HG02678 (cell line): ENCODE measurements around the gene VAC14.

ENCODE experiments used
- ATAC-seq: cut with Tn5 transposase; IDR thresholded peaks from one replicate; pipeline ENCODE4 v1.9.1; 2021; ENCODE audit warnings: mild to moderate bottlenecking, moderate library complexity; ENCODE audit not compliant: unreplicated experiment

VAC14 gene

DNA sequence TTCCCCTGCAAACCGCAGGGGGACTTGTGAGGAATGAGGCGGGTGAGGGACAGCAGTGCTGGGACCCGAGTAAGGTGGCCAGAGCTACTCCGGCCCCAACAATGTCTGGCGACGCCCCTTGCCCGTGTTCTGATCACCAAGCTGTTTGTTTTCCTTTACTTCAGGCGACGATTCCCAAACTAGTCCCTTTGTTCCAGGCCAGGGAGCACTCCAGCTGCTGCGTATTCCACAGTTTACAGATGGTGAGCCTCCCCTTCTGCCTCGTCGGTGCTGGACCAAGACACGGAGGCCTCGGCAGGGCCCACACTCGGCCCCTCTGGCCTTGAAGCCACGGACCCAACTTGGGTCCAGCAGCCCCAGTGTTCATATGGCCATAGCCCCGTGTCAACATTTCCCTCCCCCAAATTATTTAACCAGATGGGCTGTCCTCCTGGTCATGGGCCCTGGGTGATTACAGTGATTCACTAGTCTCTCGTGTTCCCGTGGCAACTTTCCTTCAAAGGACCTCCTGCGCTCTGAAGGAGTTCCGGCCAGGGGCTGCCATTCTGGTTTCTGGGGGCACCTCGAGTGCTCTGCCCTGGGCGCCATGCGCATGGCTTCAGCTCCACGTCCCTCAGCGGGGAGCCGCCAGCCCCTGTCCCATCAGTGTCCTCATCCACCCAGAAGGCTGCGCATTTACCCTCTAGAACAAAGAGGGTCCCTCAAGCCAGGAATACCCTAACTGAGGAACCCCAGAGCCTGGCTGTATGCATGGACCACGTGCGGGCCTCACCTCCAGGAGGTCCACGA, 90.3 kb downstream of the VAC14 start:
- no peak for ATAC-seq

DNA sequence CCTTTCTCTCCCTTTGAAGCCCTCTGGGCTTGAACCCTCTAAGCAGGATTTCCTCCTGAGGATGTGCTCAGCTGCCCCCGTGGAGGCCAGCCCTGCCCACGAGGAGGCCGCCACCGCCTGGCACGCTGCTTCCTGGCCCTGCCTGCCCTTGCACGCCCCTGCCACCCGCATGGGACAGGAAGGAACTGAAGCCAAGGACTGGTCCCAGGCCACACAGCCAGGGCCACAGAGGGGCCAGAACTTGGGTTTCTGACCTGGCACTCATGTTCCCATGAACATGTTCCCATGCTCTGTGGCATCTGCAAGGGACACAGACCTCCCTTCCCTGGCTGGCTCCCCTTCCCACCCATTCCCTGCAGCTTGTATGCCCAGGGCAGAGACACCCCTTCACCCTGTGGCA, 91.0 kb downstream of the VAC14 start:
- no peak for ATAC-seq

GRCh38 chr16:70709457-70709856, 91.5 kb downstream of the VAC14 start:
- ATAC-seq = no peak

GRCh38 chr16:70708366-70709246, 92.4 kb downstream of the VAC14 start:
- no peak for ATAC-seq

DNA sequence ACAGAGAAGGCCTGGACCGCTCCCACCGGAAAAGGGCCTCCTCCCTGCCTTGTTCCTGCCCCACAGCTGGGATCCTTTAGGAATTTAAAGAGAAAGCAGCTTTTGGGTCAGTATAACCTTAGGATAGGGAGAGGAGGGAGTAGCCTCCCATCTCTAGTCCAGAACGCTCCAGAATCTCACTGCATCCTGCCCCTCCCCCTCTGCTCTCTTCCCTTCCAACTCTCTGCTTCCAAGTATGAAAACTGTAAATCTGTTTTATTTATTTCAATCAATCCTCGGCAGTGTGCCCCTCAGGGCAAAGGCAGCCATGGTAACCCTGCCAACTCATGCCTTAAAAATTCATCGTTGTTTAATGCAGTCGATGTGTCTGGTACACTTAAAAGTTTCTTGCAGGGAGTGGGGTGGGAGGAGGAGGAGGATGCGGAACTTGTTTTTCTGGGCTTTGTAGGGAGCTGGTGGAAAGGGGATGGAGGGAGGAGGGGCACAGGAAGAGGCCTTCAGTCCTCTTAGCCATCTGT, 94.0 kb downstream of the VAC14 start:
- ATAC-seq = no peak

GRCh38 chr16:70705056-70705455, 95.9 kb downstream of the VAC14 start:
- no peak for ATAC-seq

DNA sequence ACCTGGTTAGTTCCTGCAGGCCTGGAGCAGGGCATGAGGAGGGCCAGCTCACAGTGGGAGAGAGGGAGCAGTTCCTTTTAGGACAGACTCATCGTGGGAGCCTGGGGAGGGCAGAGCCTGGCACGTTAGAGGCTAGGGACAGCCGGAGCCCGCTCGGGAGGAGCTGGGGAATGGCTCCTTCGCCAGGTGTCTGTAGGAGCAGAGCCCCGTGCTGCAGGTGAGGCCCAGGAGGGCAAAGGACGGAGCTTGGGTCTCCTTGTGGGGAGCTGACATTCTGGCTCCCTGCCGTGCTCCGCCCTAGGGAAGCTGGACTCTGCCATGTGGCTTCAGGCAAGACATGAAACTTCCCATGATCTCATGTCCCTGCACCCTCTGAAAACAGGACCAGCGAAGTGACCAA, 96.4 kb downstream of the VAC14 start:
- ATAC-seq = no peak

DNA sequence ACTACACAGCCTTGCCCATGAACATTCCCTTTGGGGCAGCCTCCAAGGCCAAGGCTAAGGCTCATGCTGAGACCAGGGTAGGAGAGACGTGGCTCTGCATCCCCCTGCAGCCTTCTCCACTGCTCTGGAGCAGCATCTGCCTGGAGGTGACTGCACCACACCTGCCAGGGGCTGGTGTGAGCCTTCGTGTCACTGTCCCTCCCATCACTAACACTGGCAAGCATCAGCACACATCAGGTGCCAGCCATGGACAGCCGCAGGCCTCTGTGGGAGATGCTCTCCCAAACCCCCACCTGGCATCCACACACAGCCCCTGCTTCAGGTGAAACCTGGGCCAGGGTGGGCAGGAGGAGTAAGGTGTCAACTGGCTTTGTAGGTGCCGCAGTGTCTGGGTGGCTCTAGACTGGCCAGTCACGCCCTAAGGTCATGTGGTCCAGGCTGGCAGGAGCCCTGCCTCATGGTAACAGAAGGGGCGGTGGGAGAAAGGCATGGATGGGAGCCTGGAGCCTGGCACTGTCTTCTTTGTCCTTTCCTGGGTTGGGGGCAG, 97.0 kb downstream of the VAC14 start:
- ATAC-seq = no peak

GRCh38 chr16:70703041-70703834, 97.7 kb downstream of the VAC14 start:
- ATAC-seq = no peak

GRCh38 chr16:70702624-70703023, 98.3 kb downstream of the VAC14 start:
- ATAC-seq = no peak

- no peak for ATAC-seq
Measured at GRCh38 chr16:70701998-70702397, 99.0 kb downstream of the VAC14 start.

DNA sequence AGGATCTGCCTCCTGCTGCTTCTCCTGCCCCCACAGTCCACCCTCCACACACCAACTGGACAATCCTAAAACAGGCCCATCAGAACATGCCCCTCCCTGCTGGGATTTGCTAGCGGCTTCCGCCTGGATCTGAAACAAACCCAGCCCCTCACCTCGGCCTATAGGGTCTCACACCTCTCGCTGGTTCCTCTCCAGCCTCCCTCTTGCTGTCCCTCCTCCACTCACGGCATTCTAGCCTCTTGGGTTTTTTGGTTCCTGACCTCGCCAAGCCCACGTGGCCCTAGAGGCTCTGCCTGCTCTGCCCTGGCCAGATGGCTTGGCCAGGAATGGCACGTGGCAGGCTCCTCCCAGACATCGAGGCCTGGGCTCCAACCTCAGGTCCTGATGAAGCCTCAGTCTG, 99.4 kb downstream of the VAC14 start:
- ATAC-seq = no peak

- ATAC-seq = no peak
Measured at GRCh38 chr16:70701036-70701435, 99.9 kb downstream of the VAC14 start.

DNA sequence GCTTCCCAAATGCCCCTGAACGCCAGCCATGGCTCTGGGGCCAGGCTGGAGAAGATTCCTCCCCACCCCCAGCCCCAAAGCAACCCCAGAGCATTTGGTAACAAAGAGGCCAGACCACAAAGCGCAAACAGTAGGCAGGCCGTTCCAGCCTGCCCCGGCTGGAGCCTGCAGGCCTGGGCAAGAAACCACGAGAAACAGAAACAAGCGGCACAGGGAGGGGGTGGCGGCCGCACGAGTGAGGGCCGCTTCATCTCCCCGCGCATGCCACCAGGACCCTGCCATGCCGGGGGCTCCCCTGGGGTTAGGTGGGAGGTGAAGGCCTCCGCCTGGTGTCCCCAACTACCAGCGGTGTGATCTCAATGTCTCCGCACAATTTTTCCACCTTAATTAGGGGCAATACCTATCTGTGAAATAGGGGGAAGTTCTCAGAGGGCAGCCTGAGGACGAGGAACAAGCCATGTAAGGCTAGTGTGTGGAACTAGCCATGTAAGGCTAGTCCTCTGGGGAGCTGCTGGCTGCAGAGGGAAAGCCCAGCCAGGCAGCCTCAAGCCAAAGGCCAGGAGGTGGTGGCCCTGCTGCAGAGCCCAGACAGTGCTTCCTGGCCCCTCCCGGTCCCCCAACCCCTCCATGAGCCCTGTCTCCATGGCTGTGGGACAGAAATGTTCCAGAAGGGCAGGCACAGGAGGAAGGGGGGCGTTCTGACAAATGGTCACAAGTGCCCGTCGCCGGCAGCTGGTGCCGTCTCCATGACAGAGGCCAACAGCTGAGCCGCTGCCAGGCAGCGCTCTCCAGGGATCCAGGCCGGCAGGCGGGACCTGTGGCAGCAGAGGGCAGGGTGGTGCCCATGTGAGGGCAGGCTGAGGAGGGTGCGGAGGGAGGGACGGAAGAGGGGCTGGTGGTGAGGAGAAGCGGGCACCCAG, 100.6 kb downstream of the VAC14 start:
- no peak for ATAC-seq

DNA sequence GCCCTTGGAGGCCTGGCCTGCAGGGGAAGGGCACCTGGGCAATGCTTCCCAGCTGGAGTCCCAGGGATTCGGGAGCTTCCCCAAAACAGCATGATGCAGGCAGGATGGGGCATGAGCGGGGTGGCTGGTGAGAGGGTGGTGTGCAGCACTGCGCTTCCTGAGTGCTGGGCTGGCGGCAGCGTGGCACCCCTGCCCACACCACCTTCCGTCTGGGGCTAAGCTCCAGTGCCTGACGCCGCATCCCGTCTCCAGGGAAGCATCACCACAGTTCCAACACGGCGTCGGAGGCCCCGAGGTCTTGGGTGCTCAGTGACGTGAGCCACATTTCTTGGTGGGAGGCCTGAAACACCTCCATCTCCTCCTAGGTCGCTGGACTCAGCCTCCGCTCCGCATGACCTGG, 101.3 kb downstream of the VAC14 start:
- ATAC-seq = no peak

DNA sequence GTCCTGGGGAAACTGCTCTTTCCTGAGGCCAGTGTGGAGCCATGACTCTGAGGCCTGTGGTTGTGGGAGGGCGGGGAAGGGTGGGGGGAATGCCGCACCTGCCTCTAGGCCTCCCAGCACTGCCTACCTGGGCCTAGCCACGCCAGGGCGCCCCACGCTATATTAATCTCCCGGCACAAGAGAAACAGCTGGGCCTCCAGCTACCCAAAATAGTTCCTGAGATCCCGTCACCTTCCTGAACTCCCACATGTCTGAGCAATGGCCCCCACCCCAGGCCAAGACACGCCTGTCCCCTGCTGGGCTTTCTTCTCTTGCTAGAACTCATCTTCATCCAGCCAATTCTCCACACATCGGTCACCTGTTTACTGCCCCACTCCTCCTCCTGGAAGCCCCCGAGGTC, 102.1 kb downstream of the VAC14 start:
- ATAC-seq = no peak

GRCh38 chr16:70697594-70698170, 103.3 kb downstream of the VAC14 start:
- no peak for ATAC-seq

DNA sequence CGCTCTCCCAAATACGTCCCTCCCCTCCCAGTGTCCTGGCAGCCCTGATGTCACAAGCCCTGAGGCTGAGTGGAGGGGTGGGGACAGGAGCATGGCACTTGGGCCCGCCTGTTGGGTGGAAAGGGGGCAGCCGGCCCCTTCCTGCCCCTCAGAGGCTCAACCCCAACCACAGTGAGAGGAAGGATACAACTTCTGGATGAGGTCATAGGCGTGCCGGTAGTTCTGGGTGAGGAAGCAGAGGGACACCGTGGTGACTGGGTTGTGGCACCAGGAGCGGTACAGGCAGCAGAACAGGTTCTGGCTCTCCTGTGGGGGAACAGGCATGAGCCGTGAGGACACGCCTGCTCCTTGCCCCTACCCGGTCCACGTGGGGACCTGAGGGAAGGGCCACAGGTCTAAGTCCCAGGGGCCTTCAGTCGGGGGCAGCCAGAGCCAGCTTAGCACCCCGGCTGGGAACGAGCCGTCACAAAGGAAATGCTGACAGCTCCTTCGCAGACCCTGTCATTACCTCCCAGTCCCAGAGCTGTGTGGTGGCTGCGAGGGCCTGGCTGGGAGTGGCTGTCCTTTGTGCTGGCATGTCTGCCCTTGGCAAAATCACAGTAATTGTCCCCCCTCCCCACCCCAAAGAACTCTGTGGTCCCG, 103.9 kb downstream of the VAC14 start:
- ATAC-seq = no peak

DNA sequence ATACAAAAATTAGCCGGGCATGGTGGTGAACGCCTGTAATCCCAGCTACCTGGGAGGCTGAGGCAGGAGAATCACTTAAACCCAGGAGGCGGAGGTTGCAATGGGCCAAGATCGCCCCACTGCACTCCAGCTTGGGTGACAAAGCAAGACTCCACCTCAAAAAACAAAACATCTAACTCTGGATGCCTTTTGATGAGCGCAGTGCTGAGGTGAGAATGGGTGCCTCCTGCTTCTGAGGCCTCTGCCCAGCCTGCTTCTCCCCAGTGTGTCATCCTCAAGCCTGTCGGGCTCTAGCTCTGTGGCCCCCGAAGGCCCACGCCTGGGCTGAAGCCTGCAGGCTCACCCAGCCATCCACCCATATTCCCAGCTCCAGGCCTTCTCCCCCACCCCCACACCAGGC, 104.6 kb downstream of the VAC14 start:
- ATAC-seq = no peak
